Stimulated activated naive CD8-positive, alpha-beta T cell treated with anti-CD3 and anti-CD28 coated beads, Interleukin-15, Interleukin-2, amounts not matched to agents 100 ng/mL and 50 ng/mL, for 24 hours (primary cell): ENCODE results near the gene PCSK1N.
"Not testable (repeated sequence)": the region's sequence is repeated elsewhere in the genome, so short reads cannot be mapped to it uniquely, and the experiment has no call there.

ENCODE experiments used
- H3K27ac Mint-ChIP-seq: one replicate; pipeline ENCODE4 v1.8.0; 2021; ENCODE audit warnings: mild to moderate bottlenecking, mixed read lengths
- H3K27me3 Mint-ChIP-seq: one replicate; pipeline ENCODE4 v1.8.0; 2021; ENCODE audit warnings: mixed read lengths
- H3K36me3 Mint-ChIP-seq: one replicate; pipeline ENCODE4 v1.8.0; 2021; ENCODE audit warnings: low read depth, mixed read lengths
- H3K4me1 Mint-ChIP-seq: one replicate; pipeline ENCODE4 v1.8.0; 2021; ENCODE audit warnings: low read depth, mixed read lengths
- H3K4me3 Mint-ChIP-seq: one replicate; pipeline ENCODE4 v1.8.0; 2021; ENCODE audit warnings: mild to moderate bottlenecking, mixed read lengths
- H3K9me3 Mint-ChIP-seq: one replicate; pipeline ENCODE4 v1.8.0; 2021; ENCODE audit warnings: mixed read lengths

Gene PCSK1N

GRCh38 chrX:48835524-48836329, at the start of gene PCSK1N:
TSS of gene PCSK1N (minus strand) at chrX:48835610. CDS start at chrX:48835532, 78 bp downstream.
- H3K9me3 Mint-ChIP-seq = no peaks in the 10 kb centered on the region
- H3K36me3 Mint-ChIP-seq = no peaks in the 10 kb centered on the region
- H3K27me3 Mint-ChIP-seq = peaks cover 24% of the 10 kb centered on the region
- H3K4me1 Mint-ChIP-seq = peaks cover 15% of the 10 kb centered on the region
- H3K27ac Mint-ChIP-seq = no peak within 1 kb of the TSS
- H3K4me3 Mint-ChIP-seq = peak within 1 kb of the TSS; percentile 86

- H3K27ac Mint-ChIP-seq = no peak overlapping the region
- H3K4me3 Mint-ChIP-seq = no peak overlapping the region
- H3K4me1 Mint-ChIP-seq = no peaks in the 10 kb centered on the region
- H3K9me3 Mint-ChIP-seq = no peaks in the 10 kb centered on the region
- H3K36me3 Mint-ChIP-seq = no peaks in the 10 kb centered on the region
- no peaks in the 10 kb centered on the region for H3K27me3 Mint-ChIP-seq
Observed at GRCh38 chrX:48883729-48884128, 48.3 kb upstream of the PCSK1N start.

GRCh38 chrX:48876944-48877343, 41.5 kb upstream of the PCSK1N start:
- not testable (repeated sequence) for H3K4me3 Mint-ChIP-seq, H3K9me3 Mint-ChIP-seq, H3K27ac Mint-ChIP-seq, H3K36me3 Mint-ChIP-seq, H3K4me1 Mint-ChIP-seq, H3K27me3 Mint-ChIP-seq

GRCh38 chrX:48872017-48872416, 36.6 kb upstream of the PCSK1N start:
- H3K9me3 Mint-ChIP-seq, H3K36me3 Mint-ChIP-seq, H3K4me1 Mint-ChIP-seq, H3K27me3 Mint-ChIP-seq, H3K27ac Mint-ChIP-seq, H3K4me3 Mint-ChIP-seq: not testable (repeated sequence)

GRCh38 chrX:48864210-48864609, 28.8 kb upstream of the PCSK1N start:
- Mint-ChIP-seq H3K27me3 (no peaks in the 10 kb centered on the region), H3K9me3 (no peaks in the 10 kb centered on the region), H3K27ac (no peak overlapping the region), H3K4me3 (no peak overlapping the region), H3K4me1 (no peaks in the 10 kb centered on the region), H3K36me3 (no peaks in the 10 kb centered on the region)

GRCh38 chrX:48854898-48855297, 19.5 kb upstream of the PCSK1N start:
- H3K36me3 Mint-ChIP-seq = no peaks in the 10 kb centered on the region
- H3K27me3 Mint-ChIP-seq = peaks cover 3% of the 10 kb centered on the region
- no peaks in the 10 kb centered on the region for H3K4me1 Mint-ChIP-seq
- H3K27ac Mint-ChIP-seq = no peak overlapping the region
- H3K9me3 Mint-ChIP-seq = no peaks in the 10 kb centered on the region
- H3K4me3 Mint-ChIP-seq = no peak overlapping the region

- not testable (repeated sequence) for H3K27ac Mint-ChIP-seq, H3K9me3 Mint-ChIP-seq, H3K4me1 Mint-ChIP-seq, H3K4me3 Mint-ChIP-seq, H3K27me3 Mint-ChIP-seq, H3K36me3 Mint-ChIP-seq
Observed at GRCh38 chrX:48854121-48854804, 18.9 kb upstream of the PCSK1N start.

- H3K27me3 Mint-ChIP-seq, H3K36me3 Mint-ChIP-seq, H3K9me3 Mint-ChIP-seq, H3K4me3 Mint-ChIP-seq, H3K4me1 Mint-ChIP-seq, H3K27ac Mint-ChIP-seq: not testable (repeated sequence)
Observed at GRCh38 chrX:48853494-48853893, 18.1 kb upstream of the PCSK1N start.

DNA sequence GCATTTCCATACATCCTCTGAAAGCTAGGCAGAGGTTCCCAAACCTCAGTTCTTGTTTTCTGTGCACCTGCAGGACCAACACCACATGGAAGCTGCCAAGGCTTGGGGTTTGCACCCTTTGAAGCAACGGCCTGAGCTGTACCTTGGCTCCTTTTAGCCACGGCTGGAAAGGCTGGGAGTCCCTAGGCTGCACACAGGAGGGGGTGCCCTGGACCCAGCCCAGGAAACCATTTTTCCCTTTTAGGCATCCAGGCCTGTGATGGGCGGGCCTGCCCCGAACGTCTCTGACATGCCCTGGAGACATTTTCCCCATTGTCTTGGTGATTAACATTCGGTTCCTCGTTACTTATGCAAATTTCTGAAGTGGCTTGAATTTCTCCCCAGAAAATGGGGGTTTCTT, 17.4 kb upstream of the PCSK1N start:
- H3K27ac Mint-ChIP-seq = no peak overlapping the region
- no peak overlapping the region for H3K4me3 Mint-ChIP-seq
- no peaks in the 10 kb centered on the region for H3K9me3 Mint-ChIP-seq
- peaks cover 3% of the 10 kb centered on the region for H3K27me3 Mint-ChIP-seq
- no peaks in the 10 kb centered on the region for H3K36me3 Mint-ChIP-seq
- H3K4me1 Mint-ChIP-seq = peaks cover 5% of the 10 kb centered on the region

GRCh38 chrX:48848847-48849246, 13.4 kb upstream of the PCSK1N start:
- H3K27ac Mint-ChIP-seq = no peak overlapping the region
- no peaks in the 10 kb centered on the region for H3K36me3 Mint-ChIP-seq
- H3K9me3 Mint-ChIP-seq = no peaks in the 10 kb centered on the region
- H3K4me1 Mint-ChIP-seq = peaks cover 5% of the 10 kb centered on the region
- H3K4me3 Mint-ChIP-seq = no peak overlapping the region
- H3K27me3 Mint-ChIP-seq = no peaks in the 10 kb centered on the region

- H3K36me3 Mint-ChIP-seq = no peaks in the 10 kb centered on the region
Observed at GRCh38 chrX:48839686-48840085, 4.3 kb upstream of the PCSK1N start.

GRCh38 chrX:48834383-48834709, 1.1 kb downstream of the PCSK1N start:
- Mint-ChIP-seq H3K36me3 (no peaks in the 10 kb centered on the region), H3K9me3 (no peaks in the 10 kb centered on the region), H3K4me3 (peak overlapping the region; percentile 86), H3K27me3 (peaks cover 31% of the 10 kb centered on the region), H3K27ac (no peak overlapping the region), H3K4me1 (peaks cover 15% of the 10 kb centered on the region)

More at GRCh38 chrX:48839686-48840085, 4.3 kb upstream of the PCSK1N start:
- peaks cover 3% of the 10 kb centered on the region for H3K4me1 Mint-ChIP-seq
- no peaks in the 10 kb centered on the region for H3K9me3 Mint-ChIP-seq
- H3K27me3 Mint-ChIP-seq = peaks cover 2% of the 10 kb centered on the region
- H3K27ac Mint-ChIP-seq = no peak overlapping the region
- no peak overlapping the region for H3K4me3 Mint-ChIP-seq

DNA sequence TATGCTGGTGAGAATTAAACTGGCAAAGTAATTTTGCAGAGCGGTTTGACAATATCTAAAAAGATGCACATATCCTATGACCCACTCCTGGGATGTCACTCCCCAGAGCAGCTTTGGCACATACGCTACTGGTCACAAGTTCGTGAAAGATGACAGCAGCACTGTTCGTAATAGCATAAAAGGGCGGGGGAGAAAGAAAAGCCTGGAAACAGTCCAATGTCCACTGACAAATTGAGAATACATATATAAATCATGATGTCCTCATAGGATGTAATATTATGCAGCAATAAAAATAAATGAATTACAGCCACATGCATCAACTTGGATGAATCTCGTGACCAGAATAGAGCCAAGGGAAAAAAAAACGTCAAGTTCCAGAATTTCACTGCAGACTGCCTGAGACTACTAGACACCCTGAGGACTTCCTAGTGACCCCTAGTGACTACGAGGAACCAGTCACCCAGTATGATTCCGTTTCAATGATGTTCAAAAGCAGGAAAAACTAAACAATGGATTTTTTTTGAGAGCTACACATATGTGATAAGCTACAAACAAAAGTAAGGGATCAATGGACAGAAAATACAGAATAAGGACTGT, 1.8 kb downstream of the PCSK1N start:
- Mint-ChIP-seq H3K4me3 (no peak overlapping the region), H3K9me3 (no peaks in the 10 kb centered on the region), H3K27me3 (peaks cover 31% of the 10 kb centered on the region), H3K4me1 (peaks cover 15% of the 10 kb centered on the region), H3K36me3 (no peaks in the 10 kb centered on the region), H3K27ac (no peak overlapping the region)

- Mint-ChIP-seq H3K9me3 (no peaks in the 10 kb centered on the region), H3K27ac (no peak overlapping the region), H3K27me3 (peaks cover 45% of the 10 kb centered on the region), H3K4me1 (peaks cover 20% of the 10 kb centered on the region), H3K4me3 (no peak overlapping the region), H3K36me3 (no peaks in the 10 kb centered on the region)
Observed at GRCh38 chrX:48831909-48832291, 3.5 kb downstream of the PCSK1N start.

DNA sequence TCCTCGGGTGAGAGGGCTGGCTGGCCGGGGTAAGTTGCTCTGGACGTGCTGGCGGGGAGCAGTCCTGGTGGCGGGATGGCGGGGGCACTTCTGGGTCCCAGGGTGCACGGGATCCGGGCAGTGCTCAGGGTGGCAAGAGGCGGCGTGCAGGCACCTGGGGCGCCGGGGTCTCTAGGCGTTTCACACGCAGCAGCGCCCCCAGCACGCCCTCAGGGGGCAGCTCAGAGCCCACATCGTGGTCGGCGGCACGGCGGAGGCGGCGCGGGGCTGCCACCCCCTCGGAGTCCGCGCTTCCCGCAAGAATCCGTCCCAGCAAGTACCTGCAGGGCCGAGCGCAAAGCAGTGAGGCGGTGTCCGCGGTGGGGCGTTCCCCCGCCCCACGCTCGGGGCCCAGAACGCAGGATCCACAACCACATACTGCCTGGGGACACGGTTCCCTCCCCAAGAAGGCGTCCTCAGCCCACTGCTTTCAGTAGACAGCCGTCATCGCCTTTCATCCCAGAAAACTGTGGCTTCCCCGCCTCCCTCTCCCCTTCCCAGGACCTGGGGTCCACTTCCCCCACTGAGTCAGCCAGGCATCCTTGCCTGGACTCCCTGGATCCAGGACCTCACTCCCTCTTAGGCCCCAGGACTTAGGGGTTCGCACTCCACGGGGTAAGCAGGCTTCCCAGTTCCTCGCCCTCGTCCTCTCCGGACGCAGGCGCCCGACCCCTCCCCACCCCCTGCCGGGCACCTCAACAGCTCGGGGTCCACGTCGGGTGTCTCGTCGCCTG, 4.1 kb downstream of the PCSK1N start:
- Mint-ChIP-seq H3K27me3 (peaks cover 45% of the 10 kb centered on the region), H3K4me3 (no peak overlapping the region)

More for the DNA sequence above, 4.1 kb downstream of the PCSK1N start:
- no peak overlapping the region for H3K27ac Mint-ChIP-seq
- H3K4me1 Mint-ChIP-seq = peaks cover 20% of the 10 kb centered on the region
- no peaks in the 10 kb centered on the region for H3K9me3 Mint-ChIP-seq
- H3K36me3 Mint-ChIP-seq = no peaks in the 10 kb centered on the region
